ENCODE results near the gene COG8.

Gene COG8

GRCh38 chr16:69350536-69351133, 11.3 kb upstream of the COG8 start:
- TF ChIP-seq, protein P1, sequence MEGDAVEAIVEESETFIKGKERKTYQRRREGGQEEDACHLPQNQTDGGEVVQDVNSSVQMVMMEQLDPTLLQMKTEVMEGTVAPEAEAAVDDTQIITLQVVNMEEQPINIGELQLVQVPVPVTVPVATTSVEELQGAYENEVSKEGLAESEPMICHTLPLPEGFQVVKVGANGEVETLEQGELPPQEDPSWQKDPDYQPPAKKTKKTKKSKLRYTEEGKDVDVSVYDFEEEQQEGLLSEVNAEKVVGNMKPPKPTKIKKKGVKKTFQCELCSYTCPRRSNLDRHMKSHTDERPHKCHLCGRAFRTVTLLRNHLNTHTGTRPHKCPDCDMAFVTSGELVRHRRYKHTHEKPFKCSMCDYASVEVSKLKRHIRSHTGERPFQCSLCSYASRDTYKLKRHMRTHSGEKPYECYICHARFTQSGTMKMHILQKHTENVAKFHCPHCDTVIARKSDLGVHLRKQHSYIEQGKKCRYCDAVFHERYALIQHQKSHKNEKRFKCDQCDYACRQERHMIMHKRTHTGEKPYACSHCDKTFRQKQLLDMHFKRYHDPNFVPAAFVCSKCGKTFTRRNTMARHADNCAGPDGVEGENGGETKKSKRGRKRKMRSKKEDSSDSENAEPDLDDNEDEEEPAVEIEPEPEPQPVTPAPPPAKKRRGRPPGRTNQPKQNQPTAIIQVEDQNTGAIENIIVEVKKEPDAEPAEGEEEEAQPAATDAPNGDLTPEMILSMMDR (IDR thresholded peaks at IDR 0.05; ENCODE audit: insufficient read depth, low read length, missing control alignments): no peak
- CTCF ChIA-PET: interaction anchor here (1.4 to 1.9 kb wide), 2 partner anchors 9 to 10 kb away, joined by 3 to 6 read pairs; no protein-coding TSS in a partner anchor
- no peak overlapping the region for H3K4me3 ChIP-seq (ENCODE audit: low read depth, low read length)
- POLR2A ChIA-PET: no interaction called here
- DNase-seq (ENCODE audit: low read depth, low spot score): no peak

- TF ChIP-seq, protein P1 (IDR thresholded peaks at IDR 0.05; ENCODE audit: insufficient read depth, low read length, missing control alignments): no peak
- H3K4me3 ChIP-seq (ENCODE audit: low read depth, low read length): no peak overlapping the region
- ChIA-PET CTCF (interaction anchor here (1.4 kb wide), 1 partner anchor 10 kb away, joined by 3 read pairs; no protein-coding TSS in a partner anchor), POLR2A (no interaction called here)
- no peak for DNase-seq (ENCODE audit: low read depth, low spot score)
These were observed 10.2 kb upstream of the COG8 start for GRCh38 chr16:69349536-69349935.

DNA sequence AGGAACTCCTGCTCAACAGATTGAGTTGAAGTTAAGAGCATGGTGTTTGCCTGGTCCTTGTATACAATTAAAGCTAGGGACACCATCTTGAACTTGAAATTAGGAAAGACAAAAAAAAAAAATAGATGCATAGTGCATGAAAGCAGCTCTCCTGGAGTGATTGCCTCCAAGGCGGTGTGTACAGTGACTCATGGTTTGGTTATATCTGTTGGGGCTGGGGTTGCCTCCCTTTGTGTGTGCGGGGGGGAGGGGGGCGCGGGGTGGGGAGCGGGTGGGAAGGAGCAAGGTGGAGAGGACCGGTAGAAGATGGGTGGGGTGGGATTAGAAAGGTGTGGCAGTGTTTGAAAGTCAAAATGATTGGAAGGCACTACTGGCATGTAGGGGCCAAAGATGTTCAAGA, 8.9 kb upstream of the COG8 start:
- no peak overlapping the region for H3K4me3 ChIP-seq (ENCODE audit: low read depth, low read length)
- no peak for DNase-seq (ENCODE audit: low read depth, low spot score)
- ChIA-PET POLR2A (no interaction called here), CTCF (no interaction called here)
- TF ChIP-seq, protein P1 (IDR thresholded peaks at IDR 0.05; ENCODE audit: insufficient read depth, low read length, missing control alignments): no peak

DNA sequence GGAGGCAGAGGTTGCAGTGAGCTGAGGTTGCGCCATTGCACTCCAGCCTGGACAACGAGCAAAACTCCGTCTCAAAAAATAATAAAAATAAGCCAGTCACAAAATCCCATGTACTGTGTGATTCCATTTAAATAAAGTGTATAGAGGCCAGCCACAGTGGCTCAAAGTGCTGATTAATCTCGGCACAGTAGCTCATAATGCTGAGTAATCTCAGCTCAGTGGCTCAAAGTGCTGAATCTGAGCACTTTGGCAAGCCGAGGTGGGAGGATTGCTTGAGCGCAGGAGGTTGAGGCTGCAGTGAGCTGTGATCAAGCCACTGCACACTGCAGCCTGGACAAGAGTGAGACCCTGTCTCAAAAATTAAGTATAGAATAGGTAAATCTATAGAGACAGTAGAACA, 7.3 kb upstream of the COG8 start:
- no peak for DNase-seq (ENCODE audit: low read depth, low spot score)
- POLR2A ChIA-PET: no interaction called here
- TF ChIP-seq, protein P1 (IDR thresholded peaks at IDR 0.05; ENCODE audit: insufficient read depth, low read length, missing control alignments): no peak
- CTCF ChIA-PET: interaction anchor here (0.8 to 0.9 kb wide), 2 partner anchors 10 to 12 kb away, joined by 3 read pairs; no protein-coding TSS in a partner anchor
- no peak overlapping the region for H3K4me3 ChIP-seq (ENCODE audit: low read depth, low read length)

DNA sequence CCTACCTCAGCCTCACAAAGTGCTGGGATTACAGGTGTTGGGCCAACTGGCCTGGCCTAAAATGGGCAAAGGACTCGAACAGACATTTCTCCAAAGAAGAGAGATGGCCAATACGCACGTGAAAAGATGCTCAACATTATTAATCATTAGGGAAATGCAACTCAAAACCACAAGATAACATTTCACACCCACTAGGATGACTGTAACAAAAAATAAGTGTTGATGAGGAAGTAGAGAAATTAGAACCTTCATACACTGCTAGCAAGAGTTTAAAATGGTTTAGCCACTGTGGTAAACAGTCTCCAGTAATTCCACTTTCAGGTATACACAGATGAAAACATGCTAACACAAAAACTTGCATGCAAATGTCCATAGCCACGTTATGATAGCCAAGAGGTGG, 6.6 kb upstream of the COG8 start:
- no peak overlapping the region for H3K4me3 ChIP-seq (ENCODE audit: low read depth, low read length)
- ChIA-PET CTCF (interaction anchor here (0.9 kb wide), 1 partner anchor 12 kb away, joined by 3 read pairs; no protein-coding TSS in a partner anchor), POLR2A (interaction anchor here (0.7 kb wide), 1 partner anchor 13 kb away, joined by 3 read pairs; no protein-coding TSS in a partner anchor)
- TF ChIP-seq, protein P1 (IDR thresholded peaks at IDR 0.05; ENCODE audit: insufficient read depth, low read length, missing control alignments): no peak
- DNase-seq (ENCODE audit: low read depth, low spot score): no peak

DNA sequence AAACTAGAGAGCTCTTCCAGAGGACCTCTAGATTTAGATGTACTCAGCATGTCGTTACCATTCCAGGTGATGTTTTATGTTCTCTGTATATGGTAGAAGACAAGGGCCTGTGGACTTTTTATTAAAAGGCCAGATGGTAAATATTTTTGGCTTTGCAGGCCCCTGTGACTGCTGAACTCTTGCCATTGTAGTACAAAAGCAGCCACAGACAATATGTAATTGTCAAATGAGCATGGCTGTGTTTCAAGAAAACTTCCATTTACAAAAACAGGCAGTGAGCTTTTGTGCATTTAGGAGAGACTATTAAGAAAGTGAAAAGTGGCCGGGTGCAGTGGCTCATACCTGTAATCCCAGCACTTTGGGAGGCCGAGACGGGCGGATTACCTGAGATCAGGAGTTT, 4.8 kb upstream of the COG8 start:
- ChIA-PET POLR2A (interaction anchor here (1.1 kb wide), 1 partner anchor 14 kb away, joined by 3 read pairs; the partner anchor contains the start of gene PDF), CTCF (interaction anchor here (1.0 kb wide), 2 partner anchors 18 to 27 kb away, joined by 3 read pairs; no protein-coding TSS in a partner anchor)
- no peak for DNase-seq (ENCODE audit: low read depth, low spot score)
- TF ChIP-seq, protein P1 (IDR thresholded peaks at IDR 0.05; ENCODE audit: insufficient read depth, low read length, missing control alignments): no peak
- H3K4me3 ChIP-seq (ENCODE audit: low read depth, low read length): no peak overlapping the region
